Prostate gland (tissue), 2 donors: Measurements from ENCODE around the gene LCORL.
"Not testable (repeated sequence)": the region's sequence is repeated elsewhere in the genome, so short reads cannot be mapped to it uniquely, and the experiment has no call there.

Experiments
- POLR2A ChIP-seq: fragments of 450-650 bp; IDR thresholded peaks from one replicate; pipeline ENCODE4 v1.6.1; 2016; ENCODE audit warnings: antibody characterized with exemption, mild to moderate bottlenecking
- POLR2AphosphoS5 ChIP-seq: sonication (generic); formaldehyde crosslinking; IDR thresholded peaks from one replicate; pipeline ENCODE4 v1.6.1; 2017; ENCODE audit warnings: antibody characterized with exemption
- TF ChIP-seq, protein P1 (sequence below), 4 experiments: fragments of 200-600 bp in 2 of 4; fragments of 450-650 bp in 2 of 4; sonication (generic) in 2 of 4; IDR thresholded peaks; 1 replicate in 3 of 4; 2 replicates in 1 of 4; pipeline ENCODE4 v1.5.1; 2016 to 2019; ENCODE audit warnings: antibody characterized with exemption in 4 of 4, mild to moderate bottlenecking in 2 of 4, moderate library complexity in 2 of 4

GRCh38 chr4:17861906-17862305 lies 159.6 kb downstream of the LCORL start:
- TF ChIP-seq POLR2A, POLR2AphosphoS5: not testable (repeated sequence)
- TF ChIP-seq, protein P1, sequence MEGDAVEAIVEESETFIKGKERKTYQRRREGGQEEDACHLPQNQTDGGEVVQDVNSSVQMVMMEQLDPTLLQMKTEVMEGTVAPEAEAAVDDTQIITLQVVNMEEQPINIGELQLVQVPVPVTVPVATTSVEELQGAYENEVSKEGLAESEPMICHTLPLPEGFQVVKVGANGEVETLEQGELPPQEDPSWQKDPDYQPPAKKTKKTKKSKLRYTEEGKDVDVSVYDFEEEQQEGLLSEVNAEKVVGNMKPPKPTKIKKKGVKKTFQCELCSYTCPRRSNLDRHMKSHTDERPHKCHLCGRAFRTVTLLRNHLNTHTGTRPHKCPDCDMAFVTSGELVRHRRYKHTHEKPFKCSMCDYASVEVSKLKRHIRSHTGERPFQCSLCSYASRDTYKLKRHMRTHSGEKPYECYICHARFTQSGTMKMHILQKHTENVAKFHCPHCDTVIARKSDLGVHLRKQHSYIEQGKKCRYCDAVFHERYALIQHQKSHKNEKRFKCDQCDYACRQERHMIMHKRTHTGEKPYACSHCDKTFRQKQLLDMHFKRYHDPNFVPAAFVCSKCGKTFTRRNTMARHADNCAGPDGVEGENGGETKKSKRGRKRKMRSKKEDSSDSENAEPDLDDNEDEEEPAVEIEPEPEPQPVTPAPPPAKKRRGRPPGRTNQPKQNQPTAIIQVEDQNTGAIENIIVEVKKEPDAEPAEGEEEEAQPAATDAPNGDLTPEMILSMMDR (IDR thresholded peaks at IDR 0.05), result not testable (repeated sequence)
